Measurements from ENCODE around the gene VMAC. TPM values are rescaled to one million over a fixed set of nuclear protein-coding genes. Genes with fewer than 3 reads are reported as not detected.

Gene VMAC
- total RNA-seq, 2 experiments from 2014 or later, result 5.1 to 7.0 TPM

GRCh38 chr19:5951338-5951861 is 46.7 kb downstream of the VMAC start:
- Mint-ChIP-seq H3K27me3 (no peaks in the 10 kb centered on the region), H3K9me3 (ENCODE audit: low read depth) (no peaks in the 10 kb centered on the region), H3K4me1 (peaks cover 81% of the 10 kb centered on the region), H3K27ac (peak overlapping the region; percentile 83), H3K4me3 (no peak overlapping the region), H3K36me3 (peaks cover 16% of the 10 kb centered on the region)
- CTCF ChIA-PET, result interaction anchor here (1.0 to 3.4 kb wide), 5 partner anchors 10 to 97 kb away, joined by 3 to 23 read pairs (median 4); no protein-coding TSS in a partner anchor
- DNase-seq (no peak), ATAC-seq (no peak)

- no peak for ATAC-seq
- Mint-ChIP-seq H3K9me3 (ENCODE audit: low read depth) (no peaks in the 10 kb centered on the region), H3K36me3 (peaks cover 14% of the 10 kb centered on the region), H3K4me1 (peaks cover 86% of the 10 kb centered on the region), H3K27me3 (no peaks in the 10 kb centered on the region), H3K27ac (peak overlapping the region; percentile 93), H3K4me3 (no peak overlapping the region)
- DNase-seq, result no peak
- CTCF ChIA-PET, result interaction anchor here (0.9 to 3.4 kb wide), 7 partner anchors 9 to 263 kb away, joined by 3 to 23 read pairs (median 3); partner anchors contain the start of gene RPL36
These were observed 47.7 kb downstream of the VMAC start for GRCh38 chr19:5952193-5953029.

GRCh38 chr19:5953030-5953589 is 48.4 kb downstream of the VMAC start:
- Mint-ChIP-seq H3K9me3 (ENCODE audit: low read depth) (no peaks in the 10 kb centered on the region), H3K36me3 (peaks cover 16% of the 10 kb centered on the region), H3K4me1 (peaks cover 86% of the 10 kb centered on the region), H3K4me3 (peak overlapping the region; percentile 53), H3K27ac (peak overlapping the region; percentile 93), H3K27me3 (no peaks in the 10 kb centered on the region)
- ATAC-seq (no peak), DNase-seq (no peak)
- CTCF ChIA-PET, result interaction anchor here (0.9 to 3.4 kb wide), 5 partner anchors 9 to 263 kb away, joined by 3 to 23 read pairs (median 3); partner anchors contain the start of gene RPL36

- peaks cover 16% of the 10 kb centered on the region for H3K36me3 Mint-ChIP-seq
- peak overlapping the region; percentile 53 for H3K4me3 Mint-ChIP-seq
- no peaks in the 10 kb centered on the region for H3K27me3 Mint-ChIP-seq
- no peaks in the 10 kb centered on the region for H3K9me3 Mint-ChIP-seq (ENCODE audit: low read depth)
- H3K27ac Mint-ChIP-seq, result peak overlapping the region; percentile 93
- peaks cover 84% of the 10 kb centered on the region for H3K4me1 Mint-ChIP-seq
- DNase-seq (peak; percentile 55), ATAC-seq (peak; percentile 49)
- CTCF ChIA-PET, result interaction anchor here (0.9 to 4.6 kb wide), 6 partner anchors 8 to 264 kb away, joined by 3 to 23 read pairs (median 4); partner anchors contain the start of gene RPL36
These were observed 49.1 kb downstream of the VMAC start for GRCh38 chr19:5953680-5954213.

GRCh38 chr19:5954293-5954692 is 49.6 kb downstream of the VMAC start:
- H3K4me1 Mint-ChIP-seq, result peaks cover 83% of the 10 kb centered on the region
- CTCF ChIA-PET, result interaction anchor here (1.6 to 4.6 kb wide), 2 partner anchors 14 to 150 kb away, joined by 4 to 23 read pairs; no protein-coding TSS in a partner anchor

GRCh38 chr19:5955636-5955935 is 50.9 kb downstream of the VMAC start:
- CTCF ChIA-PET, result interaction anchor here (1.0 to 4.6 kb wide), 3 partner anchors 13 to 152 kb away, joined by 3 to 23 read pairs (median 4); no protein-coding TSS in a partner anchor
- H3K27ac Mint-ChIP-seq, result no peak overlapping the region
- no peak overlapping the region for H3K4me3 Mint-ChIP-seq
- ATAC-seq, result no peak
- H3K4me1 Mint-ChIP-seq, result peaks cover 80% of the 10 kb centered on the region
- H3K9me3 Mint-ChIP-seq (ENCODE audit: low read depth), result no peaks in the 10 kb centered on the region
- no peaks in the 10 kb centered on the region for H3K27me3 Mint-ChIP-seq
- no peak for DNase-seq
- peaks cover 14% of the 10 kb centered on the region for H3K36me3 Mint-ChIP-seq

More at GRCh38 chr19:5954293-5954692, 49.6 kb downstream of the VMAC start:
- H3K27me3 Mint-ChIP-seq, result no peaks in the 10 kb centered on the region
- ATAC-seq (no peak), DNase-seq (no peak)
- peaks cover 16% of the 10 kb centered on the region for H3K36me3 Mint-ChIP-seq
- peak overlapping the region; percentile 93 for H3K27ac Mint-ChIP-seq
- peak overlapping the region; percentile 53 for H3K4me3 Mint-ChIP-seq
- no peaks in the 10 kb centered on the region for H3K9me3 Mint-ChIP-seq (ENCODE audit: low read depth)

- Mint-ChIP-seq H3K27me3 (no peaks in the 10 kb centered on the region), H3K9me3 (ENCODE audit: low read depth) (no peaks in the 10 kb centered on the region), H3K4me3 (no peak overlapping the region), H3K36me3 (peaks cover 11% of the 10 kb centered on the region), H3K27ac (peak overlapping the region; percentile 13), H3K4me1 (peaks cover 78% of the 10 kb centered on the region)
- ATAC-seq (no peak), DNase-seq (no peak)
- CTCF ChIA-PET, result interaction anchor here (0.9 to 4.6 kb wide), 3 partner anchors 10 to 15 kb away, joined by 3 to 23 read pairs (median 3); no protein-coding TSS in a partner anchor
These were observed 51.7 kb downstream of the VMAC start for GRCh38 chr19:5956323-5956722.

- H3K9me3 Mint-ChIP-seq (ENCODE audit: low read depth), result no peaks in the 10 kb centered on the region
- no peaks in the 10 kb centered on the region for H3K27me3 Mint-ChIP-seq
- H3K4me1 Mint-ChIP-seq, result peaks cover 78% of the 10 kb centered on the region
- ATAC-seq, result no peak
- CTCF ChIA-PET, result interaction anchor here (0.9 to 4.6 kb wide), 2 partner anchors 11 kb away, joined by 3 to 23 read pairs; no protein-coding TSS in a partner anchor
- no peak overlapping the region for H3K27ac Mint-ChIP-seq
- no peak overlapping the region for H3K4me3 Mint-ChIP-seq
- DNase-seq, result no peak
- H3K36me3 Mint-ChIP-seq, result peaks cover 10% of the 10 kb centered on the region
These were observed 52.1 kb downstream of the VMAC start for GRCh38 chr19:5956728-5957127.

GRCh38 chr19:5957170-5957569 is 52.5 kb downstream of the VMAC start:
- no peaks in the 10 kb centered on the region for H3K9me3 Mint-ChIP-seq (ENCODE audit: low read depth)
- ATAC-seq (no peak), DNase-seq (no peak)
- peaks cover 78% of the 10 kb centered on the region for H3K4me1 Mint-ChIP-seq
- no peaks in the 10 kb centered on the region for H3K27me3 Mint-ChIP-seq
- H3K4me3 Mint-ChIP-seq, result no peak overlapping the region
- H3K27ac Mint-ChIP-seq, result no peak overlapping the region
- H3K36me3 Mint-ChIP-seq, result peaks cover 10% of the 10 kb centered on the region
- CTCF ChIA-PET, result interaction anchor here (0.6 to 4.6 kb wide), 2 partner anchors 11 to 163 kb away, joined by 3 to 23 read pairs; no protein-coding TSS in a partner anchor

- no peak for ATAC-seq
- peaks cover 4% of the 10 kb centered on the region for H3K36me3 Mint-ChIP-seq
- no peaks in the 10 kb centered on the region for H3K9me3 Mint-ChIP-seq (ENCODE audit: low read depth)
- CTCF ChIA-PET, result interaction anchor here (0.6 to 4.6 kb wide), 2 partner anchors 10 to 165 kb away, joined by 3 to 23 read pairs; no protein-coding TSS in a partner anchor
- DNase-seq, result no peak
- no peaks in the 10 kb centered on the region for H3K27me3 Mint-ChIP-seq
- H3K4me1 Mint-ChIP-seq, result peaks cover 77% of the 10 kb centered on the region
- no peak overlapping the region for H3K27ac Mint-ChIP-seq
- no peak overlapping the region for H3K4me3 Mint-ChIP-seq
These were observed 53.6 kb downstream of the VMAC start for GRCh38 chr19:5958074-5958850.

- peaks cover 77% of the 10 kb centered on the region for H3K4me1 Mint-ChIP-seq
- DNase-seq (no peak), ATAC-seq (no peak)
- CTCF ChIA-PET, result no interaction called here
- H3K27ac Mint-ChIP-seq, result peak overlapping the region; percentile 23
- peaks cover 4% of the 10 kb centered on the region for H3K36me3 Mint-ChIP-seq
- H3K9me3 Mint-ChIP-seq (ENCODE audit: low read depth), result no peaks in the 10 kb centered on the region
- no peak overlapping the region for H3K4me3 Mint-ChIP-seq
- no peaks in the 10 kb centered on the region for H3K27me3 Mint-ChIP-seq
These were observed 54.1 kb downstream of the VMAC start for GRCh38 chr19:5958851-5959122.

GRCh38 chr19:5959260-5960004 is 54.8 kb downstream of the VMAC start:
- H3K36me3 Mint-ChIP-seq, result peaks cover 2% of the 10 kb centered on the region
- H3K9me3 Mint-ChIP-seq (ENCODE audit: low read depth), result no peaks in the 10 kb centered on the region
- H3K4me3 Mint-ChIP-seq, result no peak overlapping the region
- H3K4me1 Mint-ChIP-seq, result peaks cover 77% of the 10 kb centered on the region
- CTCF ChIA-PET, result no interaction called here
- no peaks in the 10 kb centered on the region for H3K27me3 Mint-ChIP-seq
- DNase-seq, result no peak
- H3K27ac Mint-ChIP-seq, result peak overlapping the region; percentile 51
- no peak for ATAC-seq

All from activated CD8-positive, alpha-beta memory T cell treated with anti-CD3 and anti-CD28 coated beads, Interleukin-2, amount 10 ng/mL, durations not matched to agents 7 days and 5 days (primary cell).